HuH-7.5 (cell line): Measurements from ENCODE around the gene ZCCHC2.
A peak's percentile ranks its signal among the peaks of the same experiment; 100 is the strongest.

Source experiments
- DNase-seq: peaks from one replicate; pipeline ENCODE4 v3.0.0; 2011; ENCODE audit warnings: low spot score

The ZCCHC2 gene

DNA sequence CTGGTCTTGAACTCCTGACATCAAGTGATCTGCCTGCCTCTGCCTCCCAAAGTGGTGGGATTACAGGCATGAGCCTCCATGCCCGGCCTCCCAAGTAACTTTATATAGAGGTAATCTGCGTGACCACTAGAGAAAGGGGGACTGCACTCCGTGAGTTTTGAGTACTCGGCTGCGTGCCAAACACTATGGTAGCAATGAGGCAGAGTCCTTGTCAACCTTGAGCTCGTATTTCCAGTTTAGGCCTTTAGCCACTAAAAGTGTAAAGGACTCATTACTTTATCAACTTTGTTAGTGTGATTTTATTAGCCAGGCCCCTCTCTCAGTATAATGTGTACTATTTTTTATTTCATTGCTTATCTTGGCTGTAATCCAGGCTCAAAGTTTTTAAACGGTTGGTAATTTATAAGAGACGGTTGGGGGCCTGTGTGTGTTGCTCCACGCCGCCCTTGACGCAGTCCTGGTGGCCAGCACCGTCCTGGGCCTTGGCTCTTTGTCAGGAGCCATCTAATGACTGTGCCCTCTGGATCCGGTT is 56.2 kb downstream of the ZCCHC2 start:
- DNase-seq: no peak

DNA sequence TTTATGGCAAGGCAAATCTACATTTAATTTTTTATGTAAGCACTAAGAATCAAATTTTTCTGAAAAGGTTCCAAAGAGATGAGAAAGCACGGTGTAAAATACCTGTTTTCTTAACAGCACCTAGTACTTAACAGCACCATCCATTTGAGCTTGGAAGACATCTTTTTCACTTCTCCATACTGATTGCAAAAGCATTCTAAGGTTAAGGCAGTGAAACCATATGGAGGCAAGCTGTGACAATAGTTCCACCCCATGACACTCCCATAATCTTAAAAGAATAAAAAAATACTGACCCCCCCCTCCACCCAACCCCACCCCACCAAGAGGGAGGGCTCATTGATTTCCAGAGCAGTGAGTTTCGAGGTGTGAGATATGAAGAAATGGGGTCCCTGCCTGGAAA is 60.6 kb downstream of the ZCCHC2 start:
- DNase-seq: no peak

DNA sequence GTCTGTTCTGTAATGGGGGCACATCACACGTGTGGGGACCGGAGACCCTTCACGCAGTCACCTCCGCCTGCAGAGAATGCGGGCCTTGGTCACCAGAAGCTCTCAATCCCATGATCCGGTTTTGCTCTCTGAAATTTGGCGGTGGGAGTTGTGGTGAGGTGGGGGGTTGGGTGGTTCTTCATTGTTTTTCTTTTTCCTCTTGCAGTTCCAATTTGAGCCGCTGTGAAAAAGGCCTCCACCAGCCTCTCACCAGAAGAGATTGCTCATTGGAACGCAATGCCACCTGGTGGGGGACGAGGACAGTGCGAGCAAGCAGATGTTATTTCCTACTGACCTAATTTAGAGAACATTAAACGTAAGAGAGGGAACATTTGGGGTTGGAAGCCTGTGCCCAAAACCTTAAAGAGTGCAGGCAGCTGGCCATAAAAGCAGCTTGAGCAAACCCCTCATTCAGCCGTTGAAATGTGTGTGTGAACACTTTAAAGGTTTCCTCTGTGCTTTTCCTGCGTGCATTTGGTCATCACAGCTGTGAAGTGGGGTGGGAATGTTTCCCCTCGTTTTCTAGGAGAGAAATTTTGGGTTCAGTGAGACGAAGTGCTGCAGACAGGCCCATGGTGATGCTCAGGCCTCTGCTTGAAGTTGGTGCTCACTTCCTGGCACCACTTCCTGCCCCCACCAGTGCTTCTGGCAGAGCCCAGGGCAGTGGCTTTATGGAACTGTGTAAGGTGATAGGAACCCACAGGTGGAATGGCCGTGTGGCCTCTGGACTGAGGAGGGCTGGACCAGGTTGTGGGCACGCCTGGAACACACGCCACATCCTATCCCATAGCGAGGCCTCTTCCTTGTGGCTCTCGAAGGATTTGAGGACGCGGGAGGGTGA is 61.7 kb downstream of the ZCCHC2 start:
- DNase-seq: peak; percentile 62

DNA sequence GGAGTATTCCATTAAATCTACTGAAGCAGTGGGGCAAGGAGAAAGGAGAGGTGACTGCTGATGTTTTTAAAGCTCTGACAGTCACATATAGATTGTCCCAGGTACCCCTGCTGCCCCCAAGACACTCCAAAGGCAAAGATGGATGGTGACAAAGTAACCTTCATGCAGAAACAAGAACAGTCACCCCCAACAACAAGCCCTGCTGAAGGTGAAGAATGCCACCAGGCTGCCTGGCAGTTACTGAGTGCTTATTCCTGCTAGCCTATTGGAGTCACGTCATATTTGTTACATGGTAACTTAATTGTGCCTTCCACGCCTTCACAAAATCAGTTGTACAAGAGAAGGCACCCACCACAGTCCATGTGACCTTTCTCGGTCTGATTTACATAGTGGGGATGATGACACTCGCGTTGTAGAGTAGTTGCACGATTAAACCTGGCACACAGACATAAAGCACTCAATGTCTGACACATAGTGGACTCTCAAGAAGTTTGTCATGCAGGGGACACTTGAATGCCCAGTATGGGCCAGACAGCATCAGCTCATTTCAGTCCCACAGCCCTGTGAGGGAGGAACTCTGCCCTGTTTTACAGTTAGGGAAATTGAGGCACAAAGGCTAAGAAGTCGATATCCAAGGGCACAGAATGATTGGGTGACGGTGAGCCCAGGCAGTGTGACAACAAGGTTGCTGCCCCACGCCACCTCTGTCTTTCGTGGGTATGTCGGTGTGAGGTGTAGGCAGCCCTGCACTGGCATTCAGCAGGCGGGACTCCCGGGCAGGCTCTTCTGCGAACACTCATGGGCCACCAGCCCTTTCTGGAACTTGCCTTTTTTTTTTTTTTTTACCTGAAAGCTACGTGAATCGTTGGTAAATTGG is 62.7 kb downstream of the ZCCHC2 start:
- no peak for DNase-seq

DNA sequence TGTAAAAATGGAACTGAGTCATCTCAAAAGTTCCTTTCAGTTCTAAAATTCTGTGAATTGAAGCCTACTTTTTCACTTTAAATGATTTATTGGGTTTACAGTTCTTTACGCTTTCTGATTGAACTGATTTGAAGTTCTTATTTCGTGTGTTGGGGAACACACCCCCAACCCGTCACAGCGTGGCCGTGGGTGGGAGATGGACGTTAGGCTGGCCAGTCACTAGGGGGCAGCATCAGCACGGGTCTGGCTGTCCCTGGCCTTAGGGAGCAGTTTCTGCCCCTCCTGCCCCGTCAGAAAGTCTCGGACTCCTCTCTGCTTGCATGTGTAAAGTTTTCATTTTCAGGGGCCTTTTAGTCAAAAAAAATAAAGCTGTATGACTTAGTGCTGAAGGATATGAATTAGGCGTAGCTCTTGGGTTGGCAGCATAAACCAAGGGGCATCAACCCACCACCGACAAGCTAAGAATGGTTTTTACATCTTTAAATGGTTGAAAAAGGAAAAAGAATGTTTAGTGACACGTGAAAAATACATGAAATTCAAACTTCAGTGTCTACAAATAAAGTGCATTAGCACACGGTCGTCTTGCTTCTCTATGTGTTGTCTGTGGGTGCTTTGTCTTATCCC is 63.4 kb downstream of the ZCCHC2 start:
- peak; percentile 62 for DNase-seq

DNA sequence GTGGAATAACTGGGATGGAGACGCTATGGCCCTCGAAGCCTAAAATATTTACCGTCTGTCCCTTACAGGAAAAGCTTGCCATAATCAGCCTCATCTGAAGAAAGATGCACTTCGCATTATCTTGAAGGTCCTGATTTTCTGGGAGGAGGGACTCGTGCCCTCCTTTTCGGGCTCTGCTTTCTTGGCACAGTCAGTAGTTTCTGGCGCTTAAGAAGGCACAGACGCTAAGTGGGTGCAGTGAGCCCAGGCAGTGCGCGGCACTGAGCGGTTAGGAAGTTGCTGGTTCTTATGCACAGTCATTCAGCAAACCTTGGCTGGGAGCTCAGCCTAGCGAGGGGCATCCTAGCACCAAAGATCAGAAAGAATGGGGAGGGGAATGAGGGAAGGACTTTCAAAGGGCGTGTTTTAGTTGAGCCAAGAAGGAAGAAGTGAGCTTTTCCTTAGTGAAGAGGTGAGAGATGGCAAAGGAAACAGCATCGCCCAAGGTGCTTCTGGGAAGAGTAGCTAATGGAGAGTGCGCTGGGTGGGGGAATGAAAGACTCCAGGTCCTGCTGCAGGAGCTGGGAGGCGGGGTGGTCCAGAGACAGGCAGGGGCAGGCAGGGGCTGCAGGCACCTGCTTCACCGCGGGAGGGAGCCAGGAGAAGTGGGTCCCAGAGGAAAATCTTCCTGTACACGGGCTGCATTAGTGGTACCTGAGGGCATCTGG is 64.1 kb downstream of the ZCCHC2 start:
- no peak for DNase-seq

DNA sequence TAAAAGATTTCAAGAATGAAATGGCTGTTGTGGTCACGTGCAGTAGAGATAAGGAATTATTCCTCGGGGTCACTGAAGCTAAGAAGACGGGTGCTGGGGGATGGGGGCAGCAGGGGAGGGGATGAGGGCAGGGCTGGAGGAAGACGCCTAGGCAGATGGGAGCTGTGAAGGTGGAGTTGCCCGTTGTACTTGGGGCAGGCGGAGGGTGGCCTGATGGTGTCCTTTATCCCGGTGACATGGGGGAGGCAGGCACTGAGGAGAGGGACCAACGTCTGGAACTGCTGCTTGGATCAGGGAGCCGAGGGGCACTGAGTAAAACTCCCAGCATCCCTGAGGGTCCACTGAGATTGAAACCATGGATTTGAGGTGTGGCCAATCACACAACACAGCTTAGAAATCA is 64.9 kb downstream of the ZCCHC2 start:
- no peak for DNase-seq

DNA sequence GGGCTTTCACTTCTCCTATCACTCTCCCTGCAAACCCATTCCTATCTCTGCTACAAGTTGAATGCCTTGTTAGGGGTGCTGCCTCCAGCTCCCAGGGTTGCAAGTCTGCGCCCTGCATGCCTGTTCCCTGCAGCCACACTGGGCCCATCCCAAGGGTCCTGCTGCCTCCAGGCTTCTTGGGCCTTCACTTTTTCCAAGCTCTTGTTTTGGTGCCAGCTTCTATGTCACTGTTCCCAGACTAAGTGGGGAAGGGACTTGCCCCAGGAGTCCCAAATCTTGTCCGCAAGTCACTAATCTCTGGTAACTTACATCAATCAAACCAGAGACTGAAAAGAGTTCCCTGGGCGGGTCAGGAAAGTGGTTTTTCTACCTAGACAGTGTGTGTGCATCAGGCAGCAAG is 65.4 kb downstream of the ZCCHC2 start:
- DNase-seq: no peak

DNA sequence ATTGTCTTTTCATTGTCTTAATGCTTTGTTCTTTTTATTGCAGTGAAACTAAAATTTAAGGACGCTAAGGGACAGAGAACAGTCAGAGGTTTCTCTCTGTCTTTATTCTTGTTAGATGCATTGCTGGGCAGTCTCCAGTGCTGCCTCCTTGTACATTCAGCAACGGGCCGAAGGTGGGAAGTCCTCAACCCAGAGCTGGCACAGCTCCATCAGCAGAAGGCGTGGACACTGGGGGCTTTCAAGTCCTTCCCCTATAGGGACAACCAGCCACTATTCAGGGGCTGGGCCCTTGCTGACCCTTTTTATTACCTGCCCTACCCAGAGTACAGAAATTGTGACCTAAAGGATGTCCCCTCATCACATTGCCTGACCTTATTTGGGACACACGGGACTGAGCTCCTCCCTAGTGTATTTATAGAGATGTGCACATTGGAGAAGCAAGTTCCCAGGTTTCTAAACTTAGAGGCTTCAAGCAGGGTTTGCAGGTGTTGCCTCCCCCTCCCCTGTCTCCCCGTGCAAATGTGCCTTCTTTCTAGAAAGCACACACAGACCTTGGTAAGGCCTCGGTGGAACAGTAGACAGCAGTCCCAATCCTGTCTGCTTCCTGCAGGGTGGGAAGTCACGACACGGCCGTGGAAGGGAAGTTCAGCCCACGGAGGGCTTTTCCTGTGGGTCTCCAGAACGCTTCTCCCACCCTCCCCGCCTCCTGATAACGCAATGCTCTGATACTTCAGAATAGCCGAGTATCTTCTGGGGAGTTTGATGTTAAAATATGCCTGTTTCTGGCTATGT is 68.2 kb downstream of the ZCCHC2 start:
- no peak for DNase-seq

DNA sequence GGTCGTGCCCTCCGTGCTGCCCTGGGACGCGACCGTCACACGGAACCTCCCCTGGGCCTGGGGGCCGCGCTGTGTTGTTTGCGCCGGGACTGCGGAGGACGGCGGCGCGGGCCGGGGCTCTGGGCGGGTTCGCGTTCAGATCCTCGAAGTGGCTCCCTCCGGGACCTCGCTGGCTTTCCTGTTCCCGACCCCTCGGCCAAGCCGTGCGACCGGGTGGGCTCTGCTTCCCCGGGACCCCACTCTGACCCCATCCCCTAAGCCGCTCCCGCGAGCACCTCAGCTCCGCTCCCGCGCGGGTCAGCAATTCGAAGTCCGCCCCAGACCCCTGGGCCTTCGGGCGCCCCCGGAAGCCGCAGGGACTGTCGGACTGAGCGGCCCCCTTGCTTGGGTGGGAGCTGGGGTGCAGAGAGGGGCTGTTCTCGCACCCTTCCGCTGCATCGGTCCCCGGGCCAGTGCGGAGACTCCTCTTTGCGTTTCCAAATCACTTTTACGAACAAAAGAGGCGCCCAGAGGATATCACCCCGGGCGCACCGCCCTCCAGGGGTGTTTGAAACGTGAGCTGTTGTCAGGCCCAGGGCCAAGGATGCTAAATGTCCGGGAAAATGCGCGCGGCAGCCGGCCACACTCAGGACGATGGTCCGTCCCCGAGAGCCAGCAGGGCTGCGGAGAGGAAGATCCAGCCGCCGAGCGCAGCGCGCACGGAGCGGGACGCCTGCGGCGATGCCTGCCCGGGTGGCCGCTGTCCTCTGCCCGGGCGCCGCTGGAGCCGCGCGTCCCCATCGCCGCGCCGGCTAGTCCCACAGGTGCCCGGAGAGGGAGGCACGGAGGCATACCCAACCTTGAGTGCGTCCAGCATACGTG is 73.5 kb downstream of the ZCCHC2 start:
- no peak for DNase-seq

DNA sequence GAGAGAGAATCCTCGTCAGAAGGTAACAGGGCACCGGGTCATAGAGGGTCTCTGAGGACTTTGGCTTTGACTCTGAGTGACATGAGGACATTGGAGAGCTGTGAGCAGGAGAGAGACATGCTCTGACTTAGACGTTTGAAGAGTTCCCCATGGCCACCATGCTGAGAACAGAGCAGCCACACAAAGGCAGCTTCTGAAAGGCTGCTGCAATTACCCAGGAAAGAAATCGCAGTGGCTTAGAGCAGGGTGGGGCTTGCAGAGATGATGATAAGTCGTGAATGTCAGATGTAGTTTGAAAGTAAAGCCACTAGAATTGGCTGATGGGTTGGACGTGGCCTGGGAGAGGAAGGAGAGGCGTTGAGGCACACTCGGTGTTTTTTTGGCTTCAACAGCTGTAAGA is 79.0 kb downstream of the ZCCHC2 start:
- no peak for DNase-seq

DNA sequence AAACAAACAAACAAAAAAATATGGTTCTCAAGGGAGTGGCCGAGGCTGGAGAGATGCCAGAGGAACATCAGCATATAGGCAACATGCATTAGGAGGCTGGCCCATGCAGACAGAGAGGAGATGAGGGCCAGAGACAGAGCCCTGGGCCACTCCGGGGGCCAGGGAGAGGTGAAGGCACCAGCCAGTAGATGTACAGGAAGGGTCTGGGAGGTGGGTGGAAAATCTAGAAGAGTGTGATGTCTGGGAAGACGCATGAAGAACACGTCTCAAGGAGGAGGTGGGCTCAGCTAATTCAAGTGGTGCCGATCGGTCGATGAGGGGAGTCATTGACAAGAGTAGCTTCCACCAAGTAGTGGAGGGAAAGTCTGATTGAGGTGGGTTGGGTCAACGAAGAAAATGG is 79.9 kb downstream of the ZCCHC2 start:
- DNase-seq: no peak

DNA sequence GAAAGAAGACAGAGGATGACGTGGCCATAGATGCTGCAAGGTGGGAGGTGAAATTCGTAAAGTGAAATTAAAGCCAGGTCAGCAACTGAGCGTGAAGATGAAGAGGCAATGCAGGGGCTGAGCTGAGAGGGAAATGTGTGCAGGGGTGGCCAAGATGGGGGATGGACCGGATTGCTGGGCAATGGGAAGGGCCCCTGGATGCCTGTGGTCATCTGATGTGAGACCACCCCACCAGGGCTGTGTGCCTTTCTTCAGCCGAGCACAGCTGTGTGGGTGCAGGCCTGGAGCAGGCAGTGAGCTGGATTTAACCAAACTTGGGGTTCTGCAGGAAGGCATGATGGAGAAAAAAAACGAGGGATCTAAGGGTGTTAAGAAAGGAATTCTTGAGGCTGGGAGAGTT is 80.4 kb downstream of the ZCCHC2 start:
- DNase-seq: no peak

DNA sequence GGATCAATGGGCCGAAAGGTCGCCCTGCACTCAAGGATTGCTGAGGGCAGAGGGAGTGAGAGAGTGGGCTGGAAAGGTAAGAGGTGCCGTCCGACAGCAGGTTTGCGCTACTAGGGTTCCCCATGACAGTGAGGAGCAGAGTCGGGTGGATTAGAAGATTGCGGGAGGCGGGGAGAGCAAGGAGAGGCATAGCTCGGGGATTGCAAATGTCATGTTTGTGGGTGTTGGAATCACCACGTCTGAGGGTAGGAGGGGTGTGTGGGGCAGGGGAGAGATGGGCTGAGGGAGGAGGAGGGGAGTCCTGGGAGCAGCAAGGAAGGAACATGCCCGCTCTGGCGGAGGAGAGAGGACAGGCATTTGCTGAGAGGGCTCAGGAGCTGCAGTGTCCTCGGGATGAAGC is 81.2 kb downstream of the ZCCHC2 start:
- no peak for DNase-seq

DNA sequence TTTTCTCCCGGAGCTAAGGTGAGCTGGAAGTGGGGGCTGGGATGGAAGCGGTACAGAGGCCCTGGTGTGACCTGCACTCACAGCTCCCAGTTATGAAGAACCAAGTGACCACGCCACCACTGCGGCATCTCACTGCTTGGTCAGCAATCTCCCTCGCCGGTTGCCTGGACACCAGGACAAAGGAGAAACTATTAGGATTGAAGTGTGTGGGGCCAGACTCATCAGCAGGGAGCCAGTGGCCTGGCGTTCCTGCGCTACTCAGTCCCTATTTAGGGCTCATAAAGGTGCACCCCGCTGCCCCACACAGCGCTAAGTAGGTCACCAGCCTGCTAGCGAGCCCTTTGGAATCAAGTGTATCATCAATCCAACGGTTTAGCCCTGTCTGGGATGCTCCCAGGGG is 82.9 kb downstream of the ZCCHC2 start:
- no peak for DNase-seq

DNA sequence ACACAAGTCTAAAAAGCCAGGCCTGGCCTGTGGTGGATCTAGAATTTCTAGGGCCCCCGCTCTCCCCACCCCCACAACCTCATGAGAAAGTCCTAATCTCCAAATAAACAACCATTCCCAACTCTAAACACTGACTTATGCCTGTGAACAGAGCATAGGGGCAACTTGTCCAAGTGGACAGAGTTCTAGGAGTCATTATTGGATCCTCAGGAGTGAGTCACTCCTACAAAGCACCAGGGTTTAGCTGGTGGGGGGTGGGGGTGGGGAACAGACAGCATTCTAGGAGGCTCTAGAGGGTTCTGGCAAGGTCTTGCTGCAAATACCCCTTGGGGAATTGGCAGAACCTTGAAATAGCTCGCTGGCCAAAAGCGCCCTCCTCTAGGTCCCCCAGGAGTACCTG is 83.3 kb downstream of the ZCCHC2 start:
- DNase-seq: no peak

DNA sequence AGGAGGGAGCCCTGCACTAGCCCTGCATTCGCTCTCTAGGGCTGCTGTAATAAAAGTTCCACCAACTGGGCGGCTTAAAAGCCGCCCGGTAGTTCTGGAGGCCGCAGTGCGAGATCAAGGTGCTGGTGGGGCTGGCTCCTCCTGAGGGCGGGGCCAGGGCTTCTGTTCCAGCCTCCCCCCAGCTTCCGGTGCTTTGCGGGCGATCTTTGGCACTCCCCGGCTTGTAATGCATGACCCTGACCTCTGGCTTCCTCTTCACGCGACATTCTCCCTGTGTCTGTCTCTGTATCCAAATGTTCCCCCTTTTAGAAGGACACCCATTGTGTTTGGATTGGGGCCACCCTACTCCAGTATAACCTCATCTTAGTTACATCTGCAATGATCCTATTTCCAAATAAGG is 84.5 kb downstream of the ZCCHC2 start:
- no peak for DNase-seq

DNA sequence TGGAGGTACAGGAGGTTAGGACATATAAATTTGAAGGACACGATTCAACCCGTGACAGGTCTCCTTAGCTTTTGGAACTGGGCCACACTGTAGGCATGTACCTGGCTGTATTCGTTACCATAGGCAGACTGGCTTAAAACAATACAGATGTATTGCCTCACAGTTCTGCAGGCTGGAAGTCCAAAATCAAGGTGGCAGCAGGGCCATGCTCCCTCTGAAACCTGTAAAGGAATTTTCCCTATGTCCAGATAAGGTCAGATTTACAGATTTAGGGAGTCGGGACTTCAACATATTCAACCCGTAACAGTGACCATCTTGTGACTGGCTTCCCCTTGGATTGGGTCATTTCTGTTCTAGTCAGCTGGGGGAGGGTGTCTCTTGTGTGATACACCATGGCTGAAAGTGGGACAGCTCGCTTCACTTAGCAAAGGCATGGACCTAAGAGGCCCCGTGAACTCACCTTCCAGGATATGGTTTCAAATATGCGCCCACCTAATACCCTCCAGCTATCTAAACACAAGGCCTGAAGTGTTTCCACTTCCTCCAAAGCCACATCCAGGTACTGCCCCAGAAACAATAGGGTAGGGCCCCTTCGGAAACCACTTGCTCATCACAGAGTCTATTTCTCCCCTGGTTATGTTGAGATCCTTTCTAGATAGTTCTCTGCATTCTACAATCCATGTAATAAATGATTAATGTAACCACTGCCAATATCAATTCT is 85.0 kb downstream of the ZCCHC2 start:
- DNase-seq: no peak

DNA sequence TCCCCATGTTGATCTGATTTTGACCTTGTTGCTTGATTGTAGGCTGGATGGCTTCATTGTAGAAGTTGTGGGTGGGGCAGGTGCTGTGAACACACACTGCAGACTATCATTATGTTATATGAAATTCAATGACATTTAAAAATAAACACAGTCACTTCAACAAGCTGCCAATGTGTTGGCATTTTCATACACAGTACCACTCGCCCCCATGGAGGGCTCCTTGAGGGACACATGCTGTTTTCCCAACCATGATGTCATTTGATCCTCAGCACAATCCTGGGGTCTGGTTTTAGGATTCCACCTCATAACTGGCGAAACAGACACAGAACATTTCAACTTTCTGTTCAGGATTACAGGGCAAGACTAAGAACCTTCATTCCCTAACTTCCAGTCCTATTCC is 86.9 kb downstream of the ZCCHC2 start:
- DNase-seq: no peak

DNA sequence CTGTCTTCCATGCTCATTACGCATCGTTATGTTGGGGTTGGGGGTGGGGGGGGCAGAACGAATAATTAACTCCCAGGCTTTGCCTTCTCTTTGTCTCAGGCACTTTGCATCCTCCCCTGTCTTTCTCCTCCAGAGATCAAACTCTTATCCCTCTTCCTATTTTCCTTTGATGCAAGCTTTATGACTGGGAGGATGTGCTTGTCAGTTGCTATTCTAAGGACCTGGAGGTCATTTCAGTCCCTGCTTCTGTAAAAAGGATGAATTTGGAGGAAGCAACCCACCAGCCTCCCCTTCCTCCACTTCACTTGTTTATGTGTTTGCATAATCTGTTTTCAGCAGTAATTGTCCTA is 87.5 kb downstream of the ZCCHC2 start:
- no peak for DNase-seq
